ENCODE measurements around the gene RARB.

DNA sequence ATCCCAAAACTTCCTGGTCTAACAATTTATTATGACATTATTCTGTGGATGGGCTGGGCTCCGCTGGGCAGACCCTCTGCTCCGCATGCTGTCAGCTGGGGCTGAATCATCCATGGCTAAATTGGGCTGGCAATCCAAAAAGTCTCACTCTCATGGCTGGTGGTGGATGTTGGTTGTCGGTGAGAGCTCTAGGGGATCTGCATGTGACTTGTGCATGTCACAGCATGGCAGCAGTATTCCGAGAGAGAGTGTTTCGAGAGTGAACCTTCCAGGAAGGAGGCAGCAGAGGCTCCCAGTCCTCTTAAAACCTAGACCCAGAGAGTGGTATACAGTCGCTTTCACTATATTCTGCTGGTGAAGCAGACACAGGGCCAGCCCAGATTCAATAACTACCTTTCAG, 9.9 kb downstream of the RARB start:
- TF ChIP-seq, protein P1, sequence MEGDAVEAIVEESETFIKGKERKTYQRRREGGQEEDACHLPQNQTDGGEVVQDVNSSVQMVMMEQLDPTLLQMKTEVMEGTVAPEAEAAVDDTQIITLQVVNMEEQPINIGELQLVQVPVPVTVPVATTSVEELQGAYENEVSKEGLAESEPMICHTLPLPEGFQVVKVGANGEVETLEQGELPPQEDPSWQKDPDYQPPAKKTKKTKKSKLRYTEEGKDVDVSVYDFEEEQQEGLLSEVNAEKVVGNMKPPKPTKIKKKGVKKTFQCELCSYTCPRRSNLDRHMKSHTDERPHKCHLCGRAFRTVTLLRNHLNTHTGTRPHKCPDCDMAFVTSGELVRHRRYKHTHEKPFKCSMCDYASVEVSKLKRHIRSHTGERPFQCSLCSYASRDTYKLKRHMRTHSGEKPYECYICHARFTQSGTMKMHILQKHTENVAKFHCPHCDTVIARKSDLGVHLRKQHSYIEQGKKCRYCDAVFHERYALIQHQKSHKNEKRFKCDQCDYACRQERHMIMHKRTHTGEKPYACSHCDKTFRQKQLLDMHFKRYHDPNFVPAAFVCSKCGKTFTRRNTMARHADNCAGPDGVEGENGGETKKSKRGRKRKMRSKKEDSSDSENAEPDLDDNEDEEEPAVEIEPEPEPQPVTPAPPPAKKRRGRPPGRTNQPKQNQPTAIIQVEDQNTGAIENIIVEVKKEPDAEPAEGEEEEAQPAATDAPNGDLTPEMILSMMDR (IDR thresholded peaks at IDR 0.05): no peak
- no peak for TF ChIP-seq POLR2A (IDR thresholded peaks at IDR 0.05)

Data from vagina (tissue), 2 donors.